ENCODE data around the gene ANKRD63.

DNA sequence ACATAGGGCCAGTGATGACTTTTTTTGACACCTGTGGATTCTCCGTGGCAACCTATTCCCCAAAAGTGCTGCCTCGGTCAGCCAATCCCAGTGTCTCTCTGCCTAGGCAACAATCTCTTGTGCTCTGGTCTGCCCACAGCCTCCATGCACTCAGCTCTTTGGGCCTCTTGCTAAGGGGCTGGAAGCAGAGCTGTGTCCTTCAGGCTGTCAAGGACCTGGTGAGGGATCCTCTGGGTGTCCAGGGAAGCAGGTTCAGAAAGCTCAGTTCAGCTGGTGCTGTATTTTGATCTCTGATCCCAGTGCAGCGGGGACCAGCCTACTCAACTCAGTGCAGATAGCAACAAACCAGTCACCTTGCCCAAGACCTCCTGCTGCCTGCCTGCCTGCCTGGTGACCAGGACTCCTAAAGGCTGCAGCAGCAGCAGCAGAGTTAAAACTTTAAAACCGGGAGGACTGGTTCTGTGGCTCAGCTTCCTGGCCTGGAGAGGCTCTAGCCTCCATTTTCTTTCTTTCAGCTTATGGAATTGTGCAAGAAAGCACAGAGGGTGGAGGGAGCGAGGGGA, 37.8 kb downstream of the ANKRD63 start:
- TF ChIP-seq, protein P1, sequence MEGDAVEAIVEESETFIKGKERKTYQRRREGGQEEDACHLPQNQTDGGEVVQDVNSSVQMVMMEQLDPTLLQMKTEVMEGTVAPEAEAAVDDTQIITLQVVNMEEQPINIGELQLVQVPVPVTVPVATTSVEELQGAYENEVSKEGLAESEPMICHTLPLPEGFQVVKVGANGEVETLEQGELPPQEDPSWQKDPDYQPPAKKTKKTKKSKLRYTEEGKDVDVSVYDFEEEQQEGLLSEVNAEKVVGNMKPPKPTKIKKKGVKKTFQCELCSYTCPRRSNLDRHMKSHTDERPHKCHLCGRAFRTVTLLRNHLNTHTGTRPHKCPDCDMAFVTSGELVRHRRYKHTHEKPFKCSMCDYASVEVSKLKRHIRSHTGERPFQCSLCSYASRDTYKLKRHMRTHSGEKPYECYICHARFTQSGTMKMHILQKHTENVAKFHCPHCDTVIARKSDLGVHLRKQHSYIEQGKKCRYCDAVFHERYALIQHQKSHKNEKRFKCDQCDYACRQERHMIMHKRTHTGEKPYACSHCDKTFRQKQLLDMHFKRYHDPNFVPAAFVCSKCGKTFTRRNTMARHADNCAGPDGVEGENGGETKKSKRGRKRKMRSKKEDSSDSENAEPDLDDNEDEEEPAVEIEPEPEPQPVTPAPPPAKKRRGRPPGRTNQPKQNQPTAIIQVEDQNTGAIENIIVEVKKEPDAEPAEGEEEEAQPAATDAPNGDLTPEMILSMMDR (IDR thresholded peaks at IDR 0.05), result no peak
- no peak for TF ChIP-seq EP300 (IDR thresholded peaks at IDR 0.05)
- no peak for TF ChIP-seq POLR2AphosphoS5 (IDR thresholded peaks at IDR 0.05)
- no peak for TF ChIP-seq POLR2A (IDR thresholded peaks at IDR 0.05)
